HG03571 (cell line): ENCODE measurements around the gene FAM90A1.
"Not testable (repeated sequence)": the region's sequence is repeated elsewhere in the genome, so short reads cannot be mapped to it uniquely, and the experiment has no call there.

ENCODE experiments used
- ATAC-seq: cut with Tn5 transposase; IDR thresholded peaks from one replicate; pipeline ENCODE4 v1.9.1; 2021; ENCODE audit not compliant: unreplicated experiment

The FAM90A1 gene, protein sequence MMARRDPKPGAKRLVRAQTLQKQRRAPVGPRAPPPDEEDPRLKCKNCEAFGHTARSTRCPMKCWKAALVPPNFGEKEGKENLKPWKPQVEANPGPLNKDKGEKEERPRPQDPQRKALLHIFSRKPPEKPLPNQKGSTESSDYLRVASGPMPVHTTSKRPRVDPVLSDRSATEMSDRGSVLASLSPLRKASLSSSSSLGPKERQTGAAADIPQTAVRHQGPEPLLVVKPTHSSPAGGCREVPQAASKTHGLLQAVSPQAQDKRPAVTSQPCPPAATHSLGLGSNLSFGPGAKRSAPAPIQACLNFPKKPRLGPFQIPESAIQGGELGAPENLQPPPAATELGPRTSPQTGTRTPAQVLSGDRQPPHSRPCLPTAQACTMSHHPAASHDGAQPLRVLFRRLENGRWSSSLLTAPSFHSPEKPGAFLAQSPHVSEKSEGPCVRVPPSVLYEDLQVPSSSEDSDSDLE

DNA sequence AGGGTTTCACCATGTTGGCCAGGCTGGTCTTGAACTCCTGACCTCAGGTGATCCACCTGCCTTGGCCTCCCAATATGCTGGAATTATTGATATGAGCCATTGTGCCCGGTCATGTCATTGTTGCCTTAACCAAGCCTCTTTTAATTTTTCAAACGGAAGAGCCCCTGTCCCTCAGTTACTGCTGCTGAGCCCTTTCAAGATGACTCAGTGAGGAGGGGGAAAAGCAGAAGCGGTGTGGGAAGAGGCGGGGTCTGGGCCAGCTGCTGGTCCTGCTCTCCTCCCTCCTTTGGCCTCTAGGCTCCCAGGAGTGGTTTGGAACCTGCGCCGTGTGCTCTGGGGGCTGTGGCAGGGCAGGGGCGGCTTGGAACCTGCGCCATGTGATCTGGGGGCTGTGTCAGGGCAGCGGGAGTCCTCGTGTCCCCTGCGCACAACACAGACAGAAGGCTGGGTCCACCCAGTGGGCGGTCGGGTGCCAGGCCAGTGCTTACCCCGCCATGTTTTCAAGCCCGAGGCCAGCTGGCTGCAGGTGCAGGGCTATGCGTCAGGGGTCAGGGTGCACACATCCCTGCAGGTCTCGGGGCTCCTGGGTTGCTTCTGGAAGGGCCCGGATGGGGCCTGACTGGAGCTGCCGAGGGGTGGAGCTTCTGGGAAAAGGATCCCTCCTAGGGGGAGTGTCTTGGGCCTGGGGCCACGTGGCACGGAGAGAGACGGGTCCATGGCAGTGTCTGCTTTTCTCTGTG, at the start of gene FAM90A1:
TSS of gene FAM90A1 (minus strand) at position 627 of the 740 bp plus-strand sequence. CDS start 2,786 bp downstream, outside the sequence.
- not testable (repeated sequence) for ATAC-seq

DNA sequence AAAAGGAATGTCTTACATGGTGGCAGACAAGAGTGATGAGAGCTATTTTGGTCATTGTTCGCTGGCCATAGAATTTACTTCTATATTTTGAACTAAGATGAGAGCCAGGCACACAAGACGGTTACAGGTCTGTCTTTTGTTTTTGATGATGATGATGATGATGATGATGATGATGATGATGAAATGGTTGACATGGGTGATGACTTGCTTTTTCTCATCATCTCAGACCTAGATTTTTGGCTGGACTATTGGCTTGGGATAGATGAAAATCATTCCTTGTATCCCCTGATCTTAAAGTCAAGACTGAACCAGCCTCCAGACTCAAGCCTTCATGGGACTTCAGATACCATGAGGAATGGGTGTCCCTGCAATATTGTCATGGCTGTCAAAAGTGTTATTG, 49.0 kb upstream of the FAM90A1 start:
- ATAC-seq, result not testable (repeated sequence)

DNA sequence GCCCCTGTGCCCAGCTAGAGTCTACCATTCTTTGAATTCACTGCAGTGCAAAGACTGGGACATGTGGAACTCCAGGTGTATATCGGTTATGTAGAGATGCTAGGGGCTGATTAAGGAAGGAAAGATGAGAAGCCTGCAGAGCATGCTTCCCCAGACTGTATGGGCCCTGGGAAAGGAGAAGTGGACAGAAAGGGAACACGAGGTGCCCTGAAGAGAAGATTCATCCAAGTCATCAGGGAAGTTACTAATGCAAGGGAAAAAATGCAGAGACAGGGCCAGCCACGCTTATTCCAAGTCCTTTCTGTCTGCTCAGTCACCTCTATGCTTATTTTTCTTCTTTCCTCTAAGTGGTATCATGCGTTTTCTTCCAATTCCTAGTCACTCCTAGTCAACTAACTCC, 39.3 kb upstream of the FAM90A1 start:
- not testable (repeated sequence) for ATAC-seq

DNA sequence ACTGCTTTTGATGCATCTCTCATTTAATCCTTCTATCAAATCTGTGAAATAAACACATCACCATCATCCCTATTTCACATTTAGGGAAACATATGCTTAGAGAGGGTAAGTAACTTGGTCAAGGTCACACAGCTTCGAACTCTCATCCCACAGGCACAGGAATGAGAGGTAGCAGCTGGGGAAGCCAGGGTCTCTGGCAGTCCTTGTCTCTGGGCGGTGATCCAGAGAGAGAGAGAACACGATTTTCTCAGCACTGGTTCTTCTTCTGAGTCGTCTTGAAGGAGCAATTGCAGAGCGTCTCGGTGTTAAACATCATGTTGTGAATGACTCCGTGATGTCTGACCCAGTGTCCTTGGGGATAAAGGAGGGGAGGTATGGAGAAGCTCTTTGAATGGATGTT, 36.8 kb upstream of the FAM90A1 start:
- ATAC-seq, result not testable (repeated sequence)

DNA sequence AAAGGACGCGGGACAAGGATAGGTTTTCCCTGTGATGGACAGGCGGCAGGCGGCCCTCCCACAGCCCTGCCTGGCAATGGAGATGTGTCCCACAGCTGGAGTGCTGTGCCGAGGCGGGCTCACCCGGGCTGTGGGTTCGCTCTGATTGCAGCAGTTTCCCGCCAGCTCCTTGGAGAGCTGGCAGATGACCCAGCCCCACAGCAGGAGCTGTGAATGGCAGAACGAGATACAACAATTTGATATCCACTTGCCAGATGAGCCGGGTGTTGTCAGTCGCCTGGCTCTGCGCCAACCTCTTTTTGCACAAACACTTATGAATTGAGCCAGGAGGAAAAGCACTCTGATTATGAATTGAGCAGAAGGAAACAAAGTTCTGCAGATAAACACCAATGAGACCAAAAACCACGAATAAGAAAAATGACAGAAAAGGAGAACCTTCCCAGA, 33.7 kb upstream of the FAM90A1 start:
- ATAC-seq, result not testable (repeated sequence)

DNA sequence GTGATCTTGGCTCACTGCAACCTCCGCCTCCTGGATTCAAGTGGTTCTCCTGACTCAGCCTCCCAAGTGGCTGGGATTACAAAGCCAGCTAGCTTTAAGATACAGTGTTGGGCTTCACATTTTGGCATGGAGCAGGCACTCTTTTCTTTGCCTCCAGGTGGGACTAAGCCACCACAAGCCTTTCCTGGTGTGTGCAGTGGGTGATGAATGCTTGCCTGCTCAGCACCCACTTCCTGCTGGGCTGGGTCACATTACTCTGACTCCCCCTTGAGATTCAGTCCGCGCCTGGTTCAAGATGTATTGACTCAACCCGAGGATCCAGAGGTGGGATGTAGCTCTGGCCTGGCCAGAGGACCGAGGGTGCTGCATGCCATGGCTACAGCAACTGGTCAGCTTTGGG, 28.9 kb upstream of the FAM90A1 start:
- not testable (repeated sequence) for ATAC-seq

DNA sequence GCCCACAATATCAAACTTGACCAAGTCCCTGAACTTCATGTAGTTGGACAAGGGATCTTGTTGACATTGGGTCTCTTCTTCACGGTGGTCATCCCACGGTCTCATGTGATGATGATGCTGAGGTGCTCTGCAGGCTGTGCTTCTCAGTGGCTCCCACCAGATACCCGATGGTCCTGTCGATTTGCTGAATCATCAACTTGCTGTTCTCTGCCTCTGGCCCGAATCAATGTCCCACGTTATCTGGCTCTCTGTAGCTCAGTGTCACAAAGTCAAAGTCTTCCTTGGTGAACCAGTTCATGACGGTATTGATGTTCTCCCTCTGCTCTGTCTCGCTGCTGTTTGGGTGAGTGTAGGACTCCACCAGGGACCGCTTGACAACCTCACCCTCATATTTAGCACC, 27.3 kb upstream of the FAM90A1 start:
- ATAC-seq, result not testable (repeated sequence)

DNA sequence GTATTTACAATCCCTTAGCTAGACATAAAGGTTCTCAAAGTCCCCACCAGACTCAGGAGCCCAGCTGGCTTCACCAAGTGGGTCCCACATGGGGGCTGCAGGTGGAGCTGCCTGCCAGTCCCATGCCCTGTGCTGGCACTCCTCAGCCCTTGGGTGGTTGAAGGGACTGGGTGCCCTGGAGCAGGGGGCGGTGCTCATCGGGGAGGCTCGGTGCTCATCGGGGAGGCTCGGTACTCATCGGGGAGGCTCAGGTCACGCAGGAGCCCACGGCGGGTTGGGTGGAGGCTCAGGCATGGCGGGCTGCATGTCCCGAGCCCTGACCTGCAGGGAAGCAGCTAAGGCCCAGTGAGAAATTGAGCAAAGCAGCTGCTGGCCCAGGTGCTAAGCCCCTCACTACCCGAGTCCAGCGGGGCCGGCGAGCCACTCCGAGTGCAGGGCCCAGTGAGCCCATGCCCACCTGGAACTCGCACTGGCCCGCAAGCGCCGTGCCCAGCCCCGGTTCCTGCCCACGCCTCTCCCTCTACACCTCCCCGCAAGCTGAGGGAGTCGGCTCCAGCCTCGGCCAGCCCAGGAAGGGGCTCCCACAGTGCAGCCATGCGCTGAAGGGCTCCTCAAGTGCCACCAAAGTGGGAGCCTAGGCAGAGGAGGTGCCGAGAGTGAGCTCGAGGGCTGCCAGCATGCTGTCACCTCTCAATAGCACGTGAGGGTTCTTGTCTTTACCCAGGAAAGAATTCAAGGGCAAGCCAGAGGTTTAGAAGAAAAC, 24.8 kb upstream of the FAM90A1 start:
- ATAC-seq, result not testable (repeated sequence)

DNA sequence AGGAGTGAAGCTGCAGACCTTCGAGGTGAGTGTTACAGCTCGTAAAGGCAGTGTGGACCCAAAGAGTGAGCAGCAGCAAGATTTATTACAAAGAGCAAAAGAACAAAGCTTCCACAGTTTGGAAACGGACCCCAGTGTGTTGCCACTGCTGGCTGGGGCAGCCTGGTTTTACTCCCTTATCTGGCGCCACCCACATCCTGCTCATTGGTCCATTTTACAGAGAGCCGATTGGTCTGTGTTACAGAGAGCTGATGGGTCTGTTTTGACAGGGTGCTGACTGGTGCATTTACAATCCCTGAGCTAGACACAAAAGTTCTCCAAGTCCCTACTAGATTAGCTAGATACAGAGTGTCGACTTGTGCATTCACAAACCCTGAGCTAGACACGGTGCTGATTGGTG, 24.2 kb upstream of the FAM90A1 start:
- ATAC-seq, result not testable (repeated sequence)

DNA sequence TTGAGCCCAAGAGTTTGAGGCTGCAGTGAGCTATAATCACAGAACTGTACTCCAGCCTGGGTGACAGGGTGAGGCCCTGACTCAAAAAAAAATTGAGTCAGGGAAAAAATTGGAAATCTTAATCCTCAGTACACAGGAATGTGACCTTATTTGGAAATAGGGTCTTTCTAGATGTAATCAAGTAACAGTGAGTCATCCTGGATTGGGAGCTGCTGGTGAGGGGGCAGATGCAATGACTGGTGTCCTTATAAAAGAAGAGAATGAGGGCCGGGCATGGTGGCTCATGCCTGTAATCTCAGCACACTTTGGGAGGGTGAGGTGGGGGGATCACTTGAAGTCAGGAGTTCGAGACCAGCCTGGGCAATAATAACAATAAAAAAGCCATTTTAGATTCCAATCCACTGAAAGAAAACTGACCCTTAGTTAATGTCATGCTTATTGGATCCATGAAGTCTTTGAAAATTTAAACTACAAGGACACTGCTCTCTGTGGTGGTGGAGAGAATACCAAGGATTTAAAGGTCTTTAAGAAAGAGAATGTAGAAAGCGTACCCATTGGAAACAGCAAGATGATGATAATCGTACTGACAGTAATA, 19.6 kb upstream of the FAM90A1 start:
- not testable (repeated sequence) for ATAC-seq

DNA sequence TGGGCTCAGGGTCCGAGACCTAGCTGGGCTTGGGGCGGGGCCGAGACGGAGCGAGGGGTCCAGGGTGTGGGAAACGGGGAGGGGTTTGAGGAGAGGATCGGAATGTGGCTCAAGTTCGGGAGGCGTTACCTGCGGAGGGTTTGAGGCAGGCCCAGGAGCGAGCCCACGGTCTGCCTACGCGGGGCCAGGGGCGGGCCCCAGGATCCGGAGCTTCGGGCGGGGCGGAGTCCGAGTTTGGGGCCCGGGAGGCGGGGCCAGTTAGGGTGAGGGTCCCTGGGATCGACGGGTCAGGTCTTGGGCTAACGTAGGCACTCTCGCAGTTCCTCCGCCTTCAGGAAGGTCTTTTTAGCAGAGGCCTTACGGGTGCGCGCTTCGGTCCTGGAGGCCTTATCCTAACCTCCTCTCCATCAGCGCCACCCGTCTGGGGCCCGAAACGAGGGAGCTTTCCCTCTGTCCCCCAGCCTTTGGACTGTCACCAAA, 16.3 kb upstream of the FAM90A1 start:
- not testable (repeated sequence) for ATAC-seq

DNA sequence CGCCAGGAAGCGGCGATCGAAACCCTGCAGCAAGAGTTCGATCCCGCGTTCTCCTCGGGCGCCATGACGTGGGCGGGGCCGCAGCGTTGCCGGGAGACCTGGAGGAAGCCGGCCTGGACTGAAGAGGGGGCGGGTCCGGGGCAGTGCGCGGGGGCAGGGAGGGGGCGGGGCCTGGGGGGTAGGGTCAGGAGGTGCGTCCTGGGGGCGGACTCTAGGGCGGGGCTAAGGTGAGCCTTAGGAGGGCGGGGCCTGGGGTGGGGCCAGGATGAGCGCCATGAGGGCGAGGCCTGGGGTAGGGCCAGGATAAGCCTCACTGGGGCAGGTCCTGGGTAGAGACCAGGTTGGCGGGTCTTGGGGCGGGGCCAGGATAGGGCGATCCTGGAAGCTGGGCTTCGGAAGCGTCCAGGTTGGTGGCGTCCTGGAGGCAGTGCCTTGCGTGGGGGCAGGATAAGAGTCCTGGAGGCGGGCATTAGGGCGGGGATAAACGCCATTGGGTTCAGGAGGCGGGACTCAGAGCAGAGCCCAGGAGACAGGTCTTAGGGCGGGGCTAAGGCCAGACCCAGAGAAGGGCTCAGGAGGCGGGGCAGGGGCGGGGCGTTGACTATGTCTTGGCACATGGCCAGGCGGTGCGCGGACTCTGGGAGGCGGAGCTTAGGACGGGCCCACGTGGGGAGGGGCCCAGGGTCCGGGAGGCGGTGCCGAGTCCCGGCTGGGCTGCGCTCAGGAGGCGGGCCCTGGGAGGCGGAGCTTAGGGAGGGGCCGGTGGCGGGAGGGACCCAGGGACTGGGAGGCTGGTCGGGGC, 15.7 kb upstream of the FAM90A1 start:
- peak; percentile 93 for ATAC-seq

DNA sequence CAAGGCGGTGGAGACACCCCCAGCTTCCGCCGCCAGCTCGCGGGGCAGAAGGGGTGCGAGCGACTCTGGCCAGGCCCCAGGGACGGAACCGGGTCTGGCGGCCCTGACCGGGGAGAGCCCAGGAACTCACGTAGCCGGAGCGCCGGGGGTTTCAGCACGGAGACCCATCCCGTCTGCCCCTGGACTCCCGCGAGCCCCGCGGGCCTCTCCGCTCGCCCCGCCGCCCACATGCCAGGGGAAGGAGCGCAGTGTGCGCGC, 15.1 kb upstream of the FAM90A1 start:
- ATAC-seq, result not testable (repeated sequence)

DNA sequence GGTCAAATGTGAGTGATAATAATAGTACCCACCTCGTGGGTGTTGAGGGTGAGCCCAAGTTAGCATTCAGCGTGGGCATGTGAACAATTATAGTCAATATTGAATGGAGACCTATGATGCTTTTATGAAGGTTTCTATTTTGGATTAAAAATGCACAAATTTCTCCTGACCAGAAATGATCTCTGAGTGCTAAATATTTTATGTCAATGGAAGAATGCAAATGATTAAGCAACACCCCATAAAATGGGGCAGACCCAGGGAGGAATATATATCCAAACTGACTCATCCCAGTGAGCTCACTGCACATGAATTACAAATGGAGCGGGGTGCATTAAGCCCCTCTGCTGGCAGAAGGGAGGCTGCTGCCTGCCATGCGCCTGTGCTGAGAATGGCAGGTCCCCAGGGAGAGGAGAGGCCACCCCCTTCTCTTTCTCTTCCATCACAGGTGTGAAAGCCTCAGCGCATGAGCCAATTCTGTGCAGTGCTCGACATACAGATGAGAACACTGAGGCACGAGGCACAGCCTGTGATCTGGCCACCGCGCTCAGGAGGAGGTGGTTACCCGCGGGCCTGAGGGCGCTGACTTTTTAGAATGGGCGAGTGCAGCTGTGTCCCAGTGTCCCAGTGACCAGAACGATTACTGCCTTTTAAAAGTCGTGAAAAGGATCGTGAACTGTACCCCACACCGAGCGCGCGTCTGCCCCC, 14.7 kb upstream of the FAM90A1 start:
- ATAC-seq, result not testable (repeated sequence)

DNA sequence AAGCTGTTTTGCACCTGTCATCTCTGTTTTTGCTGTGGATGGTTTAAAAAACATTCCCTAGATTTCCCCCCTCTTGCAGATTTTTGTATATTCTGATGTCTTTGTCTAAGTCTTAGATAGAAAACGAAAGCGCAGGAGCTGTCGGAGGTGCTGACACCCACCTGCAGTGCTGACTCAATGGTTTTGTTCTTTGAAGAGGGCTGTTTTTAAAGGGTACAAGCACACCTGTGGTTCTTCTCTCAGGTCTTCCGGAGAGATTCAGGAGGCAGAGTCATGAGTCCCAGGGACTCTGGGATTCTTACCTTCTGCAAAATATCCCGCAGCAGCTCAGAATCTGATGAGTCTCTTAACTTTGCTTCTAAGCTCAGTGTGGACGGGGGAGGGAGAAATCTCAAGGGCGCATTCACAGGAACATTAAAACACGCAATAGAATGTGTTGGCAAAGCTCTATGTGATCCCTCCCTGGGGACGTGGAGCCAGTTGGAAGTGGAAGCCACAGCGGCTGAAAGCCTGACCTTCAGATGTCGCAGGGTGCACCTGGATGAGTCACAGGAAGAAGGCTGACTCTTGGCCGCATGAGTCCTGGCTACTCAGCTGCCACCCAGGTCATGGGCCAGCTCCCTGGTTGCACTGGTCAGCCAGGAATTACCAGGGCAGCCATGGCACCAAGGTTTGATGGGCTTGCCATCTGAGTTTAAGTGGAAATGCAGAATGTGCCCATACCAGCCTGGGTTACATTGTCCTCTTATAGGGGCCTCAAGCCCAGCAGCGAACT, 13.1 kb upstream of the FAM90A1 start:
- ATAC-seq, result not testable (repeated sequence)

DNA sequence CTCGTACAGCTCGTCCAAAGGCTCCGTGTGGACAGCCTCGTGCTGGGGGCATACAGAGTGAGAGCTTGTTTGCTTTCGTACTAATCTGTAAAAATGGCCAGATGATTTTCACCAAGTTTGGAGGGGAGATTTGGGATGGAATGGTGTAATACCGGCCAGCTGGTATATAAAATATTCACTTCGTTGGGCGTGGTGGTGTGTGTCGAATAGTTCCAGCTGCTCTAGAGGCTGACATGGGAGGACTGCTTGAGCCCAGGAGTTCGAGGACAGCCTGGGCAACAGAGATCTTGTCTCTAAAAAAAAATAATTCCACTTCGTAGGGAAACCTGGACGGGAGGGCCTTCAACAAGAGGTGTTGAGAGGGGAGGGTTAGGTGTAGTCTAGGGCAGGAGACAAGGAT, 9.6 kb upstream of the FAM90A1 start:
- not testable (repeated sequence) for ATAC-seq

DNA sequence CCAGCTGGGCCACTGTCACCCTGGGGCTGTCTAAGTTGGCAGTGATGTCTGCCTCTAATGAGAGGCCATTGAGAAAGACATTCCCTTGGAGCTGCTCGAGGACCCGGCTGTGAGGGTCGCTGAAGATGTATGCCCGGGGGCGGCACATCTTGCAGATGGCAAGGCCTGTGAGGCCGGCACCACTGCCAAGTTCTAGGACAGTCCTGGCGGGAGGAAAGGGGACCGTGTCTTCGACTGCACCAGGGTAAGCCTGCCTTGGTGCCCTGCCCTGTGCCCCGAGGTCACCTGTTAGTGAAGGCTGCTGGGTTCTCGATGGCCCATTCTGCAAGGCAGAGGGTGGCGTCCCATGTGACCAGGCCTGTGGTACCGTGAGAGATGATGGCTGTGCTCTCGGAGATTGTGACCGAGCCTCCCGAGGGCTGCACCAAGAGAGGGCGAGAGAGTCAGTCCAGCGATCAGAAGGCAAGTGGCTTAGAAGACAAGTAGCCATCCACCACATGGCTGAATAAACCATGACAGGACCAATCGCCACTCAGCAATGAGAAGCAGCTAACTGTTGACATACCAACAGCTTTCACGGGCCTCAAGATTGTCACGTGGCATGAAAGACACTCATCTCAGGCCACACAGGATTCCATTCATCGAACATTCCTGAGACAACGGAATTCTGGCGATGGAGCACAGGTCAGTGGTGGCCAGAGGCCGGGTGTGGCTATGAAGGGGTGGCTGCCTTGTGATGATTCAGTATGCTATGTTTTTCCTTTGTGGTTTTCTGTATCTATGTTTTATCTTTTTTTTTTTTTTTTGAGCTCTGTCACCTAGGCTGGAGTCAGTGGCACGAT, 8.1 kb upstream of the FAM90A1 start:
- not testable (repeated sequence) for ATAC-seq

DNA sequence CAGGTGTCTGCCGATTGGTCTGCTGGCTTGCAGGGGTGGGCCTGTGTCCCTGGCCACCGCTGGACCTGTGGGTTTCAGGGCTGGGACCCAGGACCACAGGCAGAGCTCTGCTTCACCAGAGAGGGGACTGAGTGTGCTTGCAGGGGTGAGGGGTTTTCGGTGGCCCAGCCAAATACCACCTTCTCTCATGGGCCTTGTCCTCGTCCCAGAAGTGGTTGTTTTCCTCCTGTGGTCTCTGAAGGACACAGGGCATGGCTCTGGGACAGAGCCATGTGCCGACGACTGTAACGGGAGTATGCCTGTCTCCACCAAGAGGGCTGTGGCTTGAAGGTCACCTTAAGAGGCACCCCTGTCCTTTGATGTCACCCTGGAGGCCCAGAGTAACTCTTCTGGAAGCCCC, 7.3 kb upstream of the FAM90A1 start:
- not testable (repeated sequence) for ATAC-seq
